SK-N-MC (cell line): ENCODE results near the gene ENTPD7.

Source experiments
- EZH2 ChIP-seq: fragments of 200-600 bp; sonication (generic); IDR thresholded peaks from one replicate; pipeline ENCODE4 v1.6.1; 2017; ENCODE audit warnings: antibody characterized with exemption
- POLR2AphosphoS5 ChIP-seq: IDR thresholded peaks from 2 replicates; pipeline ENCODE4 v1.6.1; 2012; ENCODE audit warnings: mild to moderate bottlenecking, low read depth, low read length, borderline replicate concordance

GRCh38 chr10:99617696-99618095 lies 41.6 kb upstream of the ENTPD7 start:
- TF ChIP-seq EZH2, result no peak
- TF ChIP-seq POLR2AphosphoS5, result no peak
